ENCODE results near the gene TRAFD1.
"Not testable (repeated sequence)": the region's sequence is repeated elsewhere in the genome, so short reads cannot be mapped to it uniquely, and the experiment has no call there.

TRAFD1 gene, protein sequence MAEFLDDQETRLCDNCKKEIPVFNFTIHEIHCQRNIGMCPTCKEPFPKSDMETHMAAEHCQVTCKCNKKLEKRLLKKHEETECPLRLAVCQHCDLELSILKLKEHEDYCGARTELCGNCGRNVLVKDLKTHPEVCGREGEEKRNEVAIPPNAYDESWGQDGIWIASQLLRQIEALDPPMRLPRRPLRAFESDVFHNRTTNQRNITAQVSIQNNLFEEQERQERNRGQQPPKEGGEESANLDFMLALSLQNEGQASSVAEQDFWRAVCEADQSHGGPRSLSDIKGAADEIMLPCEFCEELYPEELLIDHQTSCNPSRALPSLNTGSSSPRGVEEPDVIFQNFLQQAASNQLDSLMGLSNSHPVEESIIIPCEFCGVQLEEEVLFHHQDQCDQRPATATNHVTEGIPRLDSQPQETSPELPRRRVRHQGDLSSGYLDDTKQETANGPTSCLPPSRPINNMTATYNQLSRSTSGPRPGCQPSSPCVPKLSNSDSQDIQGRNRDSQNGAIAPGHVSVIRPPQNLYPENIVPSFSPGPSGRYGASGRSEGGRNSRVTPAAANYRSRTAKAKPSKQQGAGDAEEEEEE

DNA sequence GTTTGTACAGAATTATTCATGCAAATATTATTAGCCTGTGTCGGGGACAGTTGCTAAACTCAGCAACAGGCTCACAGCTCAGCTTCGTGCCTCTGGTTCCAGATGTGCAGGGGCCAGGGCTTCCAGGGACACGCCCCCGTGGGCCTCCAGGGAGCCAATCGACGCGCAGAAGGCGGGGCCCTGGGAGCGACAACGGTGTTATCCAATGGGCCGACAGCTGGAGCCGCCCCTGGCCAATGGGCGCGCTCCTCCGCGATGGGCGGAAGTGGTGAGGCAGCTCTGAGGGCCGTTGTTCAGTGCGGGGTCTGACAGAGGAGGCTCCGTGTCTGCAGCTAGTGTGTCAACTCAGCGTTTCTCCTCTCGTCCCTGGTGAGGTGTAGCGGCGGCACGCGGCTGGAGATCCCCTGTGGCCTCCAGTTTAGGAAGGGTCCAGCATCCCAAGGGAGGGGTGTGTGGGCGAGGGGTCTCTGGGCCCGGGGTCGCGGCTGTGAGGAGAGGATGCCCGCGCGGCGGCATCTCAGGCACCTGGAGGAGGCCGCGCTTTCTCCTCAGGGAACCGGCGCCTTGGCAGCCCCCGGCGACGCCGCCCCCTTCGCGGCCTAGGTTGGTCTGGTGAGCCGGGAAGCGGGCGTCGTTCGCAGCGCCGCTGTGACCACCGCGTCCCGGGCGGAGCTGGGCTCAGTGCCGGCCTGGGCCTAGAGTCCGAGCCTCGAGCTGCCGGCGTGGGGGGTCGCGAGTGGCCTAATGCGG, at the start of gene TRAFD1:
Gene TRAFD1, plus strand, starts transcription at position 311 of the 750 bp plus-strand sequence. CDS start 4,963 bp downstream, outside the sequence.
- DNase-seq (ENCODE audit: low spot score): peak; percentile 100

- no peak for DNase-seq (ENCODE audit: low spot score)
Observed at GRCh38 chr12:112087055-112087850, 38.1 kb upstream of the TRAFD1 start.

DNA sequence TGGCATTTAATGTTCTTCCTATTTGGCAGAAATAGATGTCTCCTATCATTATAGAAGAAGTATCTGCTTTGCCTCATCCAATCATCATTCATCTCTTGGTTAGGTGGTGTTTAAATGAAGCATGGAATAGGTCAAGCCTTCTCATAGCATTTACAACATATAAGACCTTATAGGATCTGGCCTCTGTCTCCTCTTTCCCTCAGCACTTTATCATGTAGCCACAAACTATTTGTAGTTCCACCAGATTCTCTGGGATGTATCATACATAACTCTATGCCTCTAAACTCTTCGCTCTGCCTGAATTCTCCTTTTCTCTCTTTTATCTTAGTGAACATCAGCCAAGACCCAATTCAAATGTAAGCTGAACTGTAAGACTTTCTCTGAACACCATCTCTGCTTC, 37.5 kb upstream of the TRAFD1 start:
- DNase-seq (ENCODE audit: low spot score): no peak

DNA sequence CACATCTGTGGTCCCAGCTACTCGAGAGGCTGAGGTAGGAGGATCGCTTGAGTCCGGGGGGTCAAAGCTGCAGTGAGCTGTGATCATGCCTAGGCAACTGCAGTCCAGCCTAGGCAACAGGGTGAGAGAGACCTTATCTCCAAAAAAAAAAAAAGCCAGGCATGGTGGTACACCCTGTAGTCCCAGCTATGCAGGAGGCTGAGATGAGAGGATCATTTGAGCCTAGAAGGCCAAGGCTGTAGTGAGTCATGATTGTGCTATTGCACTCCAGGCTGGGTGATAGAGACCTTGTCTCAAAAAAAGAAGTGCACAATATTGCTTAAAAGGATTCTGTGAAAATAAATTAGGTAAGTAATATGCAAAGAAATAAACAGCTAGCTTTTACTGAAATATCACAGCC, 33.8 kb upstream of the TRAFD1 start:
- no peak for DNase-seq (ENCODE audit: low spot score)

- DNase-seq (ENCODE audit: low spot score): no peak
Observed at GRCh38 chr12:112096070-112096469, 29.3 kb upstream of the TRAFD1 start.

GRCh38 chr12:112096667-112097066, 28.7 kb upstream of the TRAFD1 start:
- DNase-seq (ENCODE audit: low spot score): peak; percentile 77

DNA sequence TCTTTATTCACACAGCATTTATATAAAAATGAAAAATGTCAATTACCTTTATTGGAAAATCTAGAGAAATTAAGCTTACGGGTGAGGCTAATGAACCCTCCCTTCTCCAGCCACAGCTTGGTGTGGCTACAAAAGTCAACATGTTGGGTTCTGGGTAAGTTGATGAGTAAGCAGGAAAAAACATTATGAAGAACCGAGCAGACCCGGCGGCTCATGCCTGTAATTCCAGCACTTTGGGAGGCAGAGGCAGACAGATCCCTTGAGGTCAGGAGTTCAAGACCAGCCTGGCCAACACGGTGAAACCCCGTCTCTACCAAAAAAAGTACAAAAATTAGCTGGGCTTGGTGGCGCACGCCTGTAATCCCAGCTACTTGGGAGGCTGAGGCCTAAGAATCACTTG, 27.7 kb upstream of the TRAFD1 start:
- DNase-seq (ENCODE audit: low spot score): no peak

GRCh38 chr12:112100500-112100899, 24.9 kb upstream of the TRAFD1 start:
- DNase-seq (ENCODE audit: low spot score): not testable (repeated sequence)

GRCh38 chr12:112102127-112102526, 23.2 kb upstream of the TRAFD1 start:
- DNase-seq (ENCODE audit: low spot score): no peak

DNA sequence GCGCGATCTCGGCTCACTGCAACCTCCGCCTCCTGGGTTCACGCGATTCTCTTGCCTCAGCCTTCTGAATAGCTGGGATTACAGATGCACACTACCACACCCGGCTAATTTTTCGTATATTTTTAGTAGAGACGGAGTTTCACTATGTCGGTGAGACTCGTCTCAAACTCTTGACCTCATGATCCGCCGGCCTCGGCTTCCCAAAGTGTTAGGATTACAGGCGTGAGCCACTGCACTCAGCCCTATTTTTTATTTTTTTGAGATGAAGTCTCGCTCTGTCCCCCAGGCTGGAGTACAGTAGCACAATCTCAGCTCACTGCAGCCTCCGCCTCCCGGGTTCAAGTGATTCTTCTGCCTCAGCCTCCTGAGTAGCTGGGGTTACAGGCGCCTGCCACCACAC, 22.6 kb upstream of the TRAFD1 start:
- DNase-seq (ENCODE audit: low spot score): not testable (repeated sequence)

GRCh38 chr12:112103758-112104503, 21.4 kb upstream of the TRAFD1 start:
- no peak for DNase-seq (ENCODE audit: low spot score)

GRCh38 chr12:112105891-112106290, 19.5 kb upstream of the TRAFD1 start:
- no peak for DNase-seq (ENCODE audit: low spot score)

DNA sequence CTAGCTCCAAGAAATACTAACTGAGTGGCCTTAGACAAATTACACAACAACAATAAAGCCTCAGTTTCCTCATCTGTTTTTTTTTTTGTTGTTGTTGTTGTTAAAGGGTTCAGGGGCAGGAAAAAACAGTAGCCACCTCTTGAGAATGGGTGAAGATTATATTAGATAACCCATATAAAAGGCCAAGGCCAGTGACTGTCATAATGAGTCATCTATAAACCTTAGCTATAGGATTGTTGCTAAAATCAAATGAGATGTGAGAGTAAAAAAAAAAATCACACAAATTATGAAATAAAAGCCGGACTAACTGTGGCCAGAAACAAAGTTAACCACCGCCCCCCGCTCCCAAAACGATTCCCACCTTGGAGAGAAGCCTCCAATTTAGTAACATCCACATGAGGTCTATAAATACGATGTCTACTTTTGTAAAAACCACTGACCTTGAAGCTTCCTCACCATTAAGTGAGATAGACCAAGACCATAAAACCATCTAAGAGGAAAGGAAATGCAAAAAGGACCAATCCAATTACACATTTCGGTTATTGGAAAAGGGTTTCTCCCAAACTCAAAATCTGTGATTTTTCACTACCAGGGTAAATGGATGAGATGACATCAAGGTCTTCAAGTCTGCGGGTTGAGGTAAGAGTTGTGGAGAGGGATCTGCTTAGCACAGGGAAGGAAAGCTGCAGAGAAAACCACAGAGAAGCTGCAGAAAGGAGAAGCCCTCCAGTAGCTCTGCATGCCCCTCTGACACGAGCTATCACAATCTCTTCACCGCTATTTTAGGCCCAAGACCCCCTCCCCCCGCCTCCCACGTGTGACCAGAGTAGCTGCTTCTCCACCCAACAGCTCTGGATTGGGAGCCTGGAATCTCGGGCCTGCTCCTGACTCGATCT, 17.8 kb upstream of the TRAFD1 start:
- DNase-seq (ENCODE audit: low spot score): no peak

- peak; percentile 97 for DNase-seq (ENCODE audit: low spot score)
Observed at GRCh38 chr12:112108202-112109079, 16.9 kb upstream of the TRAFD1 start, which contains the start of gene NAA25. TSS of gene NAA25 (minus strand) at chr12:112108783. CDS start at chr12:112108773, 10 bp downstream.

- not testable (repeated sequence) for DNase-seq (ENCODE audit: low spot score)
Observed at GRCh38 chr12:112110787-112111662, 14.3 kb upstream of the TRAFD1 start.

DNA sequence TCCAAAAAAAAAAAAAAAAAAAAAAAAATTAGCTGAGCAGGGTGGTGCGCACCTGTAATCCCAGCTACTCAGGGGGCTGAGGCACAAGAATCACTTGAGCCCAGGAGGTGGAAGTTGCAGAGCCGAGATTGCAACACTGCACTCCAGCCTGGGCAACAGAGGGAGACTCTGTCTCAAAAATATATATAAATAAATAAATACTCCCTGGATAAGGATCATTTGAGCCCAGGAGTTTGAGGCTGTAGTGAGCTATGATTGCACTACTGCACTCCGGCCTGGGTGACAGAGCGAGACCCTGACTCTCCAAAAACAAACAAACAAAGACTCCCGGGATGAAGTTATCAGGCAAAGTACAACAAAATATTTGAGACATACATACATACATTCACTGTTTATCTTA, 13.4 kb upstream of the TRAFD1 start:
- no peak for DNase-seq (ENCODE audit: low spot score)

- peak; percentile 51 for DNase-seq (ENCODE audit: low spot score)
Observed at GRCh38 chr12:112112409-112113133, 12.8 kb upstream of the TRAFD1 start.

Measured in LoVo (cell line).